ENCODE data around the gene HBG1. TPM values are rescaled to one million over a fixed set of nuclear protein-coding genes. Genes with fewer than 3 reads are reported as not detected.

Gene HBG1
- total RNA-seq, 5 donors from 2014 or later (not counting 1 experiment from before 2014, with no cell fraction given) = 1.8 to 6.4 (median 3.3) TPM; not detected in 2

- Histone ChIP-seq H3K27ac (ENCODE audit: low read length) (no peak overlapping the region), H3K4me1 (ENCODE audit: control insufficient read depth in 1 of 2, extremely low read depth in 1 of 2, insufficient read depth in 2 of 2, low read length in 2 of 2) (no peaks in the 10 kb centered on the region), H3K9me3 (no peaks in the 10 kb centered on the region), H3K4me3 (ENCODE audit: control insufficient read depth in 1 of 2, extremely low read depth in 1 of 2, low read length in 1 of 2) (no peak overlapping the region), H3K36me3 (ENCODE audit: control insufficient read depth in 2 of 2, extremely low read depth in 1 of 2, insufficient read depth in 1 of 2, low read length in 1 of 2) (no peaks in the 10 kb centered on the region), H3K27me3 (replicated peaks in 1 of 2; ENCODE audit: control insufficient read depth in 2 of 2, extremely low read depth in 1 of 2, insufficient read depth in 2 of 2, low read length in 1 of 2) (no peaks in the 10 kb centered on the region)
- H3K36me3 Mint-ChIP-seq = no peaks in the 10 kb centered on the region
- ChIA-PET CTCF (no interaction called here), POLR2A (no interaction called here)
- H3K4me3 Mint-ChIP-seq = no peak overlapping the region
- H3K4me1 Mint-ChIP-seq = no peaks in the 10 kb centered on the region
- no peak overlapping the region for H3K27ac Mint-ChIP-seq
- ATAC-seq (replicated peaks in 1 of 4) = no peak
- peaks cover 0 to 2% of the 10 kb centered on the region in 2 donors for H3K27me3 Mint-ChIP-seq
- no peak for DNase-seq
- WGBS (ENCODE audit: insufficient coverage) = no CpG with 5 or more reads among the region's 1 CpG
- peaks cover 0 to 2% (median 0%) of the 10 kb centered on the region in 3 donors for H3K9me3 Mint-ChIP-seq
Measured at GRCh38 chr11:5204787-5205186, 44.9 kb downstream of the HBG1 start.

DNA sequence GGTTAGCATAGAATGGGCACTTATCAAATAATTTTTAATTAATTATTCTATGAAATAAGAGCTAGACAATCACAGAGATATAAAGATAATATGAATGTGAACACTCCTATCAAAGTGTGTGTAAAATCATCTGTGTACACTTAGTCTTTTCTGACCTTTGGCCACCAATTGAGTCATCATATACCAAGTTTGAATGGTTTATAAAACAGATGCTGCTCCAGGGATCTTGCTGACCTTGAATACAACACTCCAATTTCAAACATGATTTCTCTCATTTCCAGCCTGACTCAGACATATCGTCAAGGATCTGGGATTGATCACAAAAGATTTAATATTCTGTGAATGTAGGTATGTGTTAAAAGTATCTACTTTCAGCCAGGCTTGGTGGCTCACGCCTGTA lies 46.3 kb downstream of the HBG1 start:
- H3K36me3 Mint-ChIP-seq = no peaks in the 10 kb centered on the region
- no peak overlapping the region for H3K27ac Mint-ChIP-seq
- H3K4me1 Mint-ChIP-seq = no peaks in the 10 kb centered on the region
- no peak for ATAC-seq (replicated peaks in 1 of 4)
- Histone ChIP-seq H3K4me3 (ENCODE audit: control insufficient read depth in 1 of 2, extremely low read depth in 1 of 2, low read length in 1 of 2) (no peak overlapping the region), H3K4me1 (ENCODE audit: control insufficient read depth in 1 of 2, extremely low read depth in 1 of 2, insufficient read depth in 2 of 2, low read length in 2 of 2) (no peaks in the 10 kb centered on the region), H3K27me3 (replicated peaks in 1 of 2; ENCODE audit: control insufficient read depth in 2 of 2, extremely low read depth in 1 of 2, insufficient read depth in 2 of 2, low read length in 1 of 2) (no peaks in the 10 kb centered on the region), H3K36me3 (ENCODE audit: control insufficient read depth in 2 of 2, extremely low read depth in 1 of 2, insufficient read depth in 1 of 2, low read length in 1 of 2) (no peaks in the 10 kb centered on the region), H3K9me3 (no peaks in the 10 kb centered on the region), H3K27ac (ENCODE audit: low read length) (no peak overlapping the region)
- H3K4me3 Mint-ChIP-seq = no peak overlapping the region
- H3K27me3 Mint-ChIP-seq = peaks cover 0 to 5% of the 10 kb centered on the region in 2 donors
- POLR2A ChIA-PET = no interaction called here
- CTCF ChIA-PET = no interaction called here
- H3K9me3 Mint-ChIP-seq = peaks cover 0 to 4% (median 0%) of the 10 kb centered on the region in 3 donors
- no peak for DNase-seq
- WGBS (ENCODE audit: insufficient coverage) = 63% methylated on average over 1 of the region's 2 CpGs

DNA sequence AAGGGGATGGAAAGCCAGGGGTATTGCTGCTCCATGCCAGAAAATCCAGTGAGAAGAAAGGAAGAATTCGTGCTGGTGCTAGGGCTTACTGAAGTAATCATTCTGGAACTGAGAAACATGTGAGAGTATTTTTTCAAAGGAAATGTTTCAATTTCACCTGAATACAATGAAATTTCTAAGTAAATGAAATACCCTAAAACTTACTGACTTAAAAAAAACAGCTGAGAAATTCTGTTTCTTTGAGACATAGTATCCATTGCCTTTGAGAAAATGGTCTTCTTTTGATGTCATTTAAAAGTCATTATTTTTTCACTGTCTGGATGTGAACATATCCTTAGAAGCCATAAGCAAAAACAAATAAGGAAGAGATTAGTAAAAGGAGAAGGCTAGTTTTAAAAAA lies 49.1 kb downstream of the HBG1 start, which contains the start of gene OR51V1:
TSS of gene OR51V1 (minus strand) at position 101 of the 400 bp plus-strand sequence. CDS start at position 101, 0 bp downstream.
- H3K4me1 Mint-ChIP-seq = no peaks in the 10 kb centered on the region
- no peak within 1 kb of the TSS for H3K4me3 Mint-ChIP-seq
- Histone ChIP-seq H3K4me1 (ENCODE audit: control insufficient read depth in 1 of 2, extremely low read depth in 1 of 2, insufficient read depth in 2 of 2, low read length in 2 of 2) (no peaks in the 10 kb centered on the region), H3K36me3 (ENCODE audit: control insufficient read depth in 2 of 2, extremely low read depth in 1 of 2, insufficient read depth in 1 of 2, low read length in 1 of 2) (no peaks in the 10 kb centered on the region), H3K4me3 (ENCODE audit: control insufficient read depth in 1 of 2, extremely low read depth in 1 of 2, low read length in 1 of 2) (no peak within 1 kb of the TSS), H3K9me3 (no peaks in the 10 kb centered on the region), H3K27ac (ENCODE audit: low read length) (no peak within 1 kb of the TSS), H3K27me3 (replicated peaks in 1 of 2; ENCODE audit: control insufficient read depth in 2 of 2, extremely low read depth in 1 of 2, insufficient read depth in 2 of 2, low read length in 1 of 2) (no peaks in the 10 kb centered on the region)
- no peaks in the 10 kb centered on the region for H3K36me3 Mint-ChIP-seq
- POLR2A ChIA-PET = no interaction called here
- peaks cover 0 to 5% of the 10 kb centered on the region in 2 donors for H3K27me3 Mint-ChIP-seq
- ATAC-seq (replicated peaks in 1 of 4) (no peak), DNase-seq (no peak)
- no peak within 1 kb of the TSS for H3K27ac Mint-ChIP-seq
- peaks cover 0 to 4% (median 0%) of the 10 kb centered on the region in 3 donors for H3K9me3 Mint-ChIP-seq
- WGBS (ENCODE audit: insufficient coverage) = no CpG with 5 or more reads among the region's 1 CpG
- CTCF ChIA-PET = no interaction called here

DNA sequence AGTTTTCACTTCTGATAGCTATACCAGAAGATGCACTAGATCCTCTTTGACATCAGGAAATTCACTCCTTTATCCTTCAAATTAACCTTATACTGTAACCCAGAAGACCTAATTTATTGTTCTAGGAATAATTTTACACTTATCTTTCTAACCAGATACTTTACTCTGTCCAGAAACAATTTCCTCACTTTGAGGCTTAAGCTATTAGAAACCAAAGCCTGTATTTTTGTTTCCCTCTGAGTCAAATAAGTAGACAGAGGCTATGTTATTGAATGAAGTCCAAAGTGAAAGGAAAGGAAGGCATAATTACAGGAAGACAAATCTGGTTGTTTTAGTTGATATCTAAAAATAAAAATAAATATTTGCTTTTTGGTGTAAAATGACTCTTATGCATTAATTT lies 51.4 kb downstream of the HBG1 start:
- ATAC-seq (replicated peaks in 1 of 4) (no peak), DNase-seq (no peak)
- peaks cover 0 to 5% of the 10 kb centered on the region in 2 donors for H3K27me3 Mint-ChIP-seq
- peaks cover 0 to 4% (median 4%) of the 10 kb centered on the region in 3 donors for H3K9me3 Mint-ChIP-seq
- Histone ChIP-seq H3K4me1 (ENCODE audit: control insufficient read depth in 1 of 2, extremely low read depth in 1 of 2, insufficient read depth in 2 of 2, low read length in 2 of 2) (no peaks in the 10 kb centered on the region), H3K27me3 (replicated peaks in 1 of 2; ENCODE audit: control insufficient read depth in 2 of 2, extremely low read depth in 1 of 2, insufficient read depth in 2 of 2, low read length in 1 of 2) (no peaks in the 10 kb centered on the region), H3K36me3 (ENCODE audit: control insufficient read depth in 2 of 2, extremely low read depth in 1 of 2, insufficient read depth in 1 of 2, low read length in 1 of 2) (no peaks in the 10 kb centered on the region), H3K9me3 (no peaks in the 10 kb centered on the region), H3K4me3 (ENCODE audit: control insufficient read depth in 1 of 2, extremely low read depth in 1 of 2, low read length in 1 of 2) (no peak overlapping the region), H3K27ac (ENCODE audit: low read length) (no peak overlapping the region)
- no peak overlapping the region for H3K4me3 Mint-ChIP-seq
- POLR2A ChIA-PET = no interaction called here
- H3K36me3 Mint-ChIP-seq = no peaks in the 10 kb centered on the region
- CTCF ChIA-PET = no interaction called here
- H3K27ac Mint-ChIP-seq = no peak overlapping the region
- H3K4me1 Mint-ChIP-seq = no peaks in the 10 kb centered on the region

Other genes starting within 250 kb of the HBG1 start
- gene OR52J3, start 203.3 kb downstream of the HBG1 start, total RNA-seq = not detected
- gene OR52E2, start 190.2 kb downstream of the HBG1 start, total RNA-seq = not detected
- not detected for gene OR52E1, start 180.3 kb downstream of the HBG1 start, total RNA-seq
- gene OR52A5, start 111.5 kb downstream of the HBG1 start, total RNA-seq = not detected
- not detected for gene OR52A1, start 95.1 kb downstream of the HBG1 start, total RNA-seq
- not detected for gene OR51V1, start 49.2 kb downstream of the HBG1 start, total RNA-seq
- gene HBB, start 22.8 kb downstream of the HBG1 start, total RNA-seq = 10 to 100 TPM in 1 of 5 donors, under 1 TPM in 4; 0.59 to 11.7 (median 0.70) TPM
- gene HBD, start 15.4 kb downstream of the HBG1 start, total RNA-seq = 1 to 10 TPM in 1 of 5 donors, under 1 TPM in 1, not detected in 3; 0.72 to 1.9 TPM
- 10 to 100 TPM in 1 of 5 donors, 1 to 10 TPM in 2, not detected in 2; 5.8 to 13.4 (median 8.2) TPM for gene HBG2, start 4.9 kb upstream of the HBG1 start, total RNA-seq
- 1 to 10 TPM in 3 of 5 donors, not detected in 2; 3.1 to 3.2 (median 3.2) TPM for gene HBE1, start 20.1 kb upstream of the HBG1 start, total RNA-seq
- gene OR51B4, start 52.1 kb upstream of the HBG1 start, total RNA-seq = not detected
- gene OR51B2, start 74.4 kb upstream of the HBG1 start, total RNA-seq = not detected
- gene OR51B5, start 93.7 kb upstream of the HBG1 start, total RNA-seq = under 1 TPM in 2 of 5 donors, not detected in 3; 0.39 to 0.45 TPM
- gene OR51B6, start 101.7 kb upstream of the HBG1 start, total RNA-seq = not detected
- not detected for gene OR51M1, start 134.0 kb upstream of the HBG1 start, total RNA-seq
- not detected for gene OR51Q1, start 172.3 kb upstream of the HBG1 start, total RNA-seq
- not detected for gene OR51I1, start 191.7 kb upstream of the HBG1 start, total RNA-seq
- not detected for gene OR51I2, start 199.5 kb upstream of the HBG1 start, total RNA-seq
- gene OR52D1, start 238.8 kb upstream of the HBG1 start, total RNA-seq = not detected